Breast epithelium (tissue), 3 donors: ENCODE data around the gene TVP23C.

Experiments used
- POLR2A ChIP-seq: fragments of 450-650 bp; IDR thresholded peaks from one replicate; pipeline ENCODE4 v1.6.1; 2016; ENCODE audit warnings: antibody characterized with exemption, mild to moderate bottlenecking, moderate library complexity
- POLR2AphosphoS5 ChIP-seq, 3 donors: sonication (generic); formaldehyde crosslinking; IDR thresholded peaks; one replicate each; pipeline ENCODE4 v1.6.1; 2017; ENCODE audit warnings: antibody characterized with exemption in 3 of 3
- TF ChIP-seq, protein P1 (sequence below), 3 donors: fragments of 450-650 bp; IDR thresholded peaks; one replicate each; pipeline ENCODE4 v1.5.1; 2016 to 2017; ENCODE audit warnings: antibody characterized with exemption in 3 of 3, mild to moderate bottlenecking in 3 of 3, moderate library complexity in 3 of 3

DNA sequence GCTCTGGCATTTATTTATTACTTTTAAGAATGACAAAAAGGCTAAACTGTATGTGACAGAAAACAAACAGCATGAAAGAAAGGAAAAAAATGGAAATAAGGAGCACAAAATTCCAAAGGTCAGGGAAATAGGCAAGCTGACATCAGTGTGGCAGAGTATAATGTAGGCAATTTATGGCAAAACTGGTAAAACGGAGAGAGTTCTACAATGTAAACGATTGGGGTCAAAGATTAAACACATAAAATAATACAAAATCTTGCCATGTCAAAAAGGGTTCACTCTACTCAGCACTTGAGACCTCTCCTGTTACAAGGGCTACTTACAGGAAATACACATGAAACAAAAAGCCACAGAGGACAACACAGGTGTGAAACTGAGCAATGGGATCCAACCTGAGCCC, 48.8 kb downstream of the TVP23C start:
- TF ChIP-seq, protein P1, sequence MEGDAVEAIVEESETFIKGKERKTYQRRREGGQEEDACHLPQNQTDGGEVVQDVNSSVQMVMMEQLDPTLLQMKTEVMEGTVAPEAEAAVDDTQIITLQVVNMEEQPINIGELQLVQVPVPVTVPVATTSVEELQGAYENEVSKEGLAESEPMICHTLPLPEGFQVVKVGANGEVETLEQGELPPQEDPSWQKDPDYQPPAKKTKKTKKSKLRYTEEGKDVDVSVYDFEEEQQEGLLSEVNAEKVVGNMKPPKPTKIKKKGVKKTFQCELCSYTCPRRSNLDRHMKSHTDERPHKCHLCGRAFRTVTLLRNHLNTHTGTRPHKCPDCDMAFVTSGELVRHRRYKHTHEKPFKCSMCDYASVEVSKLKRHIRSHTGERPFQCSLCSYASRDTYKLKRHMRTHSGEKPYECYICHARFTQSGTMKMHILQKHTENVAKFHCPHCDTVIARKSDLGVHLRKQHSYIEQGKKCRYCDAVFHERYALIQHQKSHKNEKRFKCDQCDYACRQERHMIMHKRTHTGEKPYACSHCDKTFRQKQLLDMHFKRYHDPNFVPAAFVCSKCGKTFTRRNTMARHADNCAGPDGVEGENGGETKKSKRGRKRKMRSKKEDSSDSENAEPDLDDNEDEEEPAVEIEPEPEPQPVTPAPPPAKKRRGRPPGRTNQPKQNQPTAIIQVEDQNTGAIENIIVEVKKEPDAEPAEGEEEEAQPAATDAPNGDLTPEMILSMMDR (IDR thresholded peaks at IDR 0.05) = no peak
- TF ChIP-seq POLR2A = no peak
- TF ChIP-seq POLR2AphosphoS5 (IDR thresholded peaks at IDR 0.05) = no peak
